KMS-11 (cell line): ENCODE data around the gene WDR18.

ENCODE experiments used
- H2AFZ ChIP-seq: fragments of 200-600 bp; sonication (generic); 2 replicates; pipeline ENCODE4 v1.6.1; 2016; ENCODE audit warnings: antibody characterized with exemption, mixed run types, low read depth
- H3K27ac ChIP-seq: fragments of 200-600 bp; sonication (generic); 2 replicates; pipeline ENCODE4 v1.6.1; 2016; ENCODE audit warnings: mild to moderate bottlenecking, mixed run types
- H3K27me3 ChIP-seq: fragments of 200-600 bp; sonication (generic); 2 replicates; pipeline ENCODE4 v1.6.1; 2017; ENCODE audit warnings: mild to moderate bottlenecking, low read depth, mixed run types, moderate library complexity; ENCODE audit not compliant: insufficient read depth
- H3K36me3 ChIP-seq: fragments of 200-600 bp; sonication (generic); 2 replicates; pipeline ENCODE4 v1.6.1; 2017; ENCODE audit warnings: mild to moderate bottlenecking, mixed run types; ENCODE audit not compliant: insufficient read depth
- H3K4me1 ChIP-seq: fragments of 200-600 bp; sonication (generic); 2 replicates; pipeline ENCODE4 v1.6.1; 2016; ENCODE audit warnings: mild to moderate bottlenecking, low read depth, mixed run types; ENCODE audit not compliant: poor library complexity, severe bottlenecking
- H3K4me2 ChIP-seq: fragments of 200-600 bp; sonication (generic); 2 replicates; pipeline ENCODE4 v1.7.0; 2016; ENCODE audit warnings: mild to moderate bottlenecking, mixed run types
- H3K4me3 ChIP-seq: fragments of 200-600 bp; sonication (generic); IDR thresholded peaks from 2 replicates; pipeline ENCODE4 v1.6.1; 2017; ENCODE audit warnings: low read depth, low read length, mixed read lengths; ENCODE audit not compliant: insufficient read depth
- H3K79me2 ChIP-seq: fragments of 200-600 bp; sonication (generic); 2 replicates; pipeline ENCODE4 v1.6.1; 2016; ENCODE audit warnings: low read depth, mixed run types; ENCODE audit not compliant: insufficient read depth
- H3K9ac ChIP-seq: fragments of 200-600 bp; sonication (generic); 2 replicates; pipeline ENCODE4 v1.6.1; 2016; ENCODE audit warnings: mild to moderate bottlenecking, mixed run types
- H4K20me1 ChIP-seq: fragments of 200-600 bp; sonication (generic); 2 replicates; pipeline ENCODE4 v1.6.1; 2016; ENCODE audit warnings: mild to moderate bottlenecking, mixed run types; ENCODE audit not compliant: insufficient read depth
- TF ChIP-seq, protein P1 (sequence below): fragments of 200-600 bp; sonication (generic); conservative IDR thresholded peaks from 2 replicates; pipeline ENCODE4 v1.6.1; 2017; ENCODE audit warnings: low read depth, mild to moderate bottlenecking, antibody characterized with exemption, low read length, moderate library complexity, mixed read lengths

The WDR18 gene

DNA sequence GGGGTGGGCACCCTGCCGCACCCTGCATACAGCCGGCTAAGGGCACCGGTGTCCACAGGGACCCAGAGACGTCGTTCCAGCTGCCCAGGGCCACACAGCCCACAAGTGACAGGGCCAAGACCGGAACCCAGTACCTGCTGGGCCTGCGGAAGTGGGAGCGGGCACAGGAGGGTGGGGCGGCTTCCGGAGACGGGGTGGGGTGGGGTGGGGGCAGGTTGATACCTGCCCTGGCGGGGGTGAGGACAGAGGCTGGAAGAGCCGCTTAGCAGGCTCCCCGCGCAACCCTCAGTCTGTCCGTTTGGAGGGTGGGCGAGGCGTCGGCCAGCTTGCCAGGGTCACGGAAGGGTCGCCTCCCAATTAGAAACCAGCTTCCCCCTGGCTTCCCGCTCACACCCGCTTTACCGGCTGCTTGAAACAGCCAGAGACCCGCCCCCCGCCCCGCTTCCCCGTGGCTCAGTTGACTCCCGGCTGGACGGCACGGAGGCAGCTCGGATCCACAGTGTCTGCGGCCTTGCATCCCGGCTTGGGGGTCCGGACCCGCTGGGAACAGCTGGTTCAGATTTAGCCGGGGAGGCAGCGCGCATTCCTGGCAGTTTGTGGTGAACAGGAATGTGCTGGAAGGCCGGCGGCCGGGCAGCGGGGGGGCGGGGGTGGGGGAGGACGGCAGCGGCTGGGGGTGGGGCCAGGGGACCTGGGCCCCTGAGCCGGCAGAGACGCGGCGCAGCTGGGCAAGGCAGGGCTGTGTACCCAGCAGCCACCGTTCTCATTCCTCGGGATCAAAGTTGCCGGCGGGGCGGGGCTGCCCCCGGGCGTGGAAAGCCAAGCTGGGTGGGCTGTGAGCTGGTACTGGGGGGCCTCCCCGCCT is 44.1 kb downstream of the WDR18 start:
- H3K4me2 ChIP-seq: peak overlapping the region; percentile 80
- TF ChIP-seq, protein P1, sequence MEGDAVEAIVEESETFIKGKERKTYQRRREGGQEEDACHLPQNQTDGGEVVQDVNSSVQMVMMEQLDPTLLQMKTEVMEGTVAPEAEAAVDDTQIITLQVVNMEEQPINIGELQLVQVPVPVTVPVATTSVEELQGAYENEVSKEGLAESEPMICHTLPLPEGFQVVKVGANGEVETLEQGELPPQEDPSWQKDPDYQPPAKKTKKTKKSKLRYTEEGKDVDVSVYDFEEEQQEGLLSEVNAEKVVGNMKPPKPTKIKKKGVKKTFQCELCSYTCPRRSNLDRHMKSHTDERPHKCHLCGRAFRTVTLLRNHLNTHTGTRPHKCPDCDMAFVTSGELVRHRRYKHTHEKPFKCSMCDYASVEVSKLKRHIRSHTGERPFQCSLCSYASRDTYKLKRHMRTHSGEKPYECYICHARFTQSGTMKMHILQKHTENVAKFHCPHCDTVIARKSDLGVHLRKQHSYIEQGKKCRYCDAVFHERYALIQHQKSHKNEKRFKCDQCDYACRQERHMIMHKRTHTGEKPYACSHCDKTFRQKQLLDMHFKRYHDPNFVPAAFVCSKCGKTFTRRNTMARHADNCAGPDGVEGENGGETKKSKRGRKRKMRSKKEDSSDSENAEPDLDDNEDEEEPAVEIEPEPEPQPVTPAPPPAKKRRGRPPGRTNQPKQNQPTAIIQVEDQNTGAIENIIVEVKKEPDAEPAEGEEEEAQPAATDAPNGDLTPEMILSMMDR: no peak
- H3K27me3 ChIP-seq: no peaks in the 10 kb centered on the region
- H2AFZ ChIP-seq: peak overlapping the region; percentile 54
- peaks cover 8% of the 10 kb centered on the region; the same call in 1 of the 2 replicates for H3K79me2 ChIP-seq
- peak overlapping the region; percentile 45; the same call in 1 of the 2 replicates for H3K27ac ChIP-seq
- no peaks in the 10 kb centered on the region for H4K20me1 ChIP-seq
- H3K4me1 ChIP-seq: peaks cover 38% of the 10 kb centered on the region
- H3K36me3 ChIP-seq: no peaks in the 10 kb centered on the region
- peak overlapping the region; percentile 37; the same call in 1 of the 2 replicates for H3K9ac ChIP-seq
- no peak overlapping the region for H3K4me3 ChIP-seq

DNA sequence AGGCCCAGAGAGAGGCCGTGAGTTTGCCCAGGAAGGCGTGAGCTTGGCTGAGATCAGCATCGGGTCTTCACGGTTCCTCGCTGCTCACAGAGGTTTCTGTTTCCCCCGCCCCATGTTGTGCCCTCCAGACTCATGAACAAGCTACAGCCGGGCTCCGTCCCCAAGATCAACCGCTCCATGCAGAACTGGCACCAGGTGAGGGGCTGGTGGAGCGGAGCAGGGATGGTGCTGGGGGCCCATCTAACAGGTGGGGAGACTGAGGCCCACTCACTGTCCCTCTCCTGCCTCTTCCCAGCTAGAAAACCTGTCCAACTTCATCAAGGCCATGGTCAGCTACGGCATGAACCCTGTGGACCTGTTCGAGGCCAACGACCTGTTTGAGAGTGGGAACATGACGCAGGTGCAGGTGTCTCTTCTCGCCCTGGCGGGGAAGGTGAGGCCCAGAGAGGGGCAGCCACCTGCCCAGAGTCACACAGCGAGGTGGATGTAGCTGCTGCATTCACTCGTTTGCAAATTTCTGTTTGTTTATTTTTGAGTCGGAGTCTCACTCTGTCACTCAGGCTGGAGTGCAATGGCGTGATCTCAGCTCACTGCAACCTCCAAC is 48.2 kb downstream of the WDR18 start:
- peaks cover 38% of the 10 kb centered on the region for H3K4me1 ChIP-seq
- H3K4me2 ChIP-seq: no peak overlapping the region
- TF ChIP-seq, protein P1: no peak
- H3K4me3 ChIP-seq: no peak overlapping the region
- H4K20me1 ChIP-seq: no peaks in the 10 kb centered on the region
- no peak overlapping the region for H3K9ac ChIP-seq
- no peaks in the 10 kb centered on the region for H3K36me3 ChIP-seq
- H3K27ac ChIP-seq: no peak overlapping the region
- no peak overlapping the region for H2AFZ ChIP-seq
- no peaks in the 10 kb centered on the region for H3K27me3 ChIP-seq
- peaks cover 1% of the 10 kb centered on the region; the same call in 1 of the 2 replicates for H3K79me2 ChIP-seq

DNA sequence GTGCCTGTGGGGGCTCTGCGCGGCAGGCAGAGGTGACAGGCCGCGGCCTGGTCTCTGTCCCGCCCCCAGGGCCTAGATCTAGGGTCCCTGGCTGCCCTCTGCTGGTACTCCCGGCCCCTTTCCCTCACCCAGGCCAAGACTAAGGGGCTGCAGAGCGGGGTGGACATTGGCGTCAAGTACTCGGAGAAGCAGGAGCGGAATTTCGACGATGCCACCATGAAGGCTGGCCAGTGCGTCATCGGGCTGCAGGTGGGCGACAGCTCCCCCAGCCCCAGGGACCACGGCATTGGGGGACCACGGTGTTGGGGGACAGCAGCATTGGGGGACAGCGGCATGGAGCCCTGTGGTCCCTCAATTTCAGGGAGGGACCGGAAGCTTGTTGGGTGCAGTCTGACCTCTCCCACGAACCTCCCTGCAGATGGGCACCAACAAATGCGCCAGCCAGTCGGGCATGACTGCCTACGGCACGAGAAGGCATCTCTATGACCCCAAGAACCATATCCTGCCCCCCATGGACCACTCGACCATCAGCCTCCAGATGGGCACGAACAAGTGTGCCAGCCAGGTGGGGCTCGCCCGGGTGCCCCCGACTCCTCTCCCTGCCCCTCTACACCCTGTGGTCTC is 52.0 kb downstream of the WDR18 start:
- Histone ChIP-seq H3K79me2 (no peaks in the 10 kb centered on the region), H2AFZ (no peak overlapping the region), H3K27ac (no peak overlapping the region), H3K27me3 (no peaks in the 10 kb centered on the region), H3K36me3 (no peaks in the 10 kb centered on the region), H3K4me3 (no peak overlapping the region), H3K4me2 (no peak overlapping the region), H3K9ac (no peak overlapping the region), H3K4me1 (peaks cover 38% of the 10 kb centered on the region), H4K20me1 (no peaks in the 10 kb centered on the region)
- TF ChIP-seq, protein P1: no peak

DNA sequence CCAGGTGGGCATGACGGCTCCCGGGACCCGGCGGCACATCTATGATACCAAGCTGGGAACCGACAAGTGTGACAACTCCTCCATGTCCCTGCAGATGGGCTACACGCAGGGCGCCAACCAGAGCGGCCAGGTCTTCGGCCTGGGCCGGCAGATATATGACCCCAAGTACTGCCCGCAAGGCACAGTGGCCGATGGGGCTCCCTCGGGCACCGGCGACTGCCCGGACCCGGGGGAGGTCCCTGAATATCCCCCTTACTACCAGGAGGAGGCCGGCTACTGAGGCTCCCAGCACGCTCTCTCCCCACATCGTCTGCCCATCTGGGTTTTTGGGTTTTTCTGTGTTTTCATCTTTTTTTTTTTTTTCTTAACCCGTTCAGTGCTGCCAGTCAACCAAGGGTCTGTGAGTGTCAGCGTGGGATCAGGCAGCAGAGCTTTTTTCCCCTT is 53.5 kb downstream of the WDR18 start:
- H3K9ac ChIP-seq: peak overlapping the region; percentile 23; the same call in 1 of the 2 replicates
- no peak overlapping the region for H3K4me3 ChIP-seq
- H3K4me1 ChIP-seq: peaks cover 34% of the 10 kb centered on the region
- no peaks in the 10 kb centered on the region for H3K27me3 ChIP-seq
- H3K4me2 ChIP-seq: peak overlapping the region; percentile 100
- TF ChIP-seq, protein P1: no peak
- no peak overlapping the region for H2AFZ ChIP-seq
- no peaks in the 10 kb centered on the region for H4K20me1 ChIP-seq
- H3K79me2 ChIP-seq: no peaks in the 10 kb centered on the region
- H3K27ac ChIP-seq: peak overlapping the region; percentile 76
- H3K36me3 ChIP-seq: no peaks in the 10 kb centered on the region
